HepG2 (cell line): Measurements from ENCODE around the gene ZG16. TPM values are rescaled to one million over a fixed set of nuclear protein-coding genes. Genes with fewer than 3 reads are reported as not detected.

Experiments
- ARNT2 ChIP-seq: sonication (generic); formaldehyde crosslinking; IDR thresholded peaks from 2 replicates; pipeline ENCODE4 v1.8.0; 2022; ENCODE audit warnings: mild to moderate bottlenecking, low read depth, missing genetic modification reagents, moderate library complexity
- CHD2 ChIP-seq: IDR thresholded peaks from 2 replicates; pipeline ENCODE4 v1.6.1; 2011; ENCODE audit warnings: low read depth, low read length, improper control_type of control experiment
- EEA1 ChIP-seq: sonication (generic); formaldehyde crosslinking; IDR thresholded peaks from 2 replicates; pipeline ENCODE4 v1.5.1; 2020; ENCODE audit warnings: mild to moderate bottlenecking, missing genetic modification reagents, borderline replicate concordance
- ETV6 ChIP-seq: sonication (generic); formaldehyde crosslinking; conservative IDR thresholded peaks from 2 replicates; pipeline ENCODE4 v1.4.0; 2020; ENCODE audit warnings: missing genetic modification reagents
- HNRNPLL ChIP-seq: fragments of 200-400 bp; formaldehyde crosslinking; IDR thresholded peaks from 2 replicates; pipeline ENCODE4 v1.6.1; 2017; ENCODE audit warnings: mild to moderate bottlenecking, low read depth, low read length; ENCODE audit not compliant: poor library complexity, severe bottlenecking
- JUND ChIP-seq: sonication (generic); formaldehyde crosslinking; IDR thresholded peaks from 2 replicates; pipeline ENCODE4 v1.8.0; 2022; ENCODE audit warnings: mild to moderate bottlenecking, missing genetic modification reagents
- KLF9 ChIP-seq: IDR thresholded peaks from 2 replicates; pipeline ENCODE4 v1.6.1; 2016; ENCODE audit warnings: low read depth
- MEF2D ChIP-seq: sonication (generic); formaldehyde crosslinking; IDR thresholded peaks from 2 replicates; pipeline ENCODE4 v1.5.1; 2020; ENCODE audit warnings: mild to moderate bottlenecking, missing genetic modification reagents
- MYNN ChIP-seq: sonication (generic); formaldehyde crosslinking; IDR thresholded peaks from 2 replicates; pipeline ENCODE4 v1.4.0; 2020; ENCODE audit warnings: mild to moderate bottlenecking, low read depth, missing genetic modification reagents
- NFE2L2 ChIP-seq: fragments of 150-350 bp; IDR thresholded peaks from 2 replicates; pipeline ENCODE4 v1.6.1; 2014; ENCODE audit warnings: low read length
- REPIN1 ChIP-seq: sonication (generic); formaldehyde crosslinking; IDR thresholded peaks from 2 replicates; pipeline ENCODE4 v1.8.0; 2022; ENCODE audit warnings: missing genetic modification reagents, low read depth, mild to moderate bottlenecking, borderline replicate concordance
- SATB2 ChIP-seq: sonication (generic); formaldehyde crosslinking; IDR thresholded peaks from 2 replicates; pipeline ENCODE4 v1.5.0; 2020; ENCODE audit warnings: missing genetic modification reagents
- THYN1 ChIP-seq: sonication (generic); formaldehyde crosslinking; IDR thresholded peaks from 2 replicates; pipeline ENCODE4 v1.8.1; 2023; ENCODE audit warnings: low read depth, mild to moderate bottlenecking, moderate library complexity, missing genetic modification reagents, borderline replicate concordance
- TRIM22 ChIP-seq: fragments of 450-650 bp; IDR thresholded peaks from 2 replicates; pipeline ENCODE4 v1.6.1; 2017
- ZBTB46 ChIP-seq: sonication (generic); formaldehyde crosslinking; IDR thresholded peaks from 2 replicates; pipeline ENCODE4 v1.4.0; 2020; ENCODE audit warnings: mild to moderate bottlenecking, missing genetic modification reagents, borderline replicate concordance
- ZNF281 ChIP-seq: sonication (generic); formaldehyde crosslinking; IDR thresholded peaks from 2 replicates; pipeline ENCODE4 v1.4.0; 2020; ENCODE audit warnings: missing genetic modification reagents, borderline replicate concordance
- ZNF329 ChIP-seq: sonication (generic); formaldehyde crosslinking; IDR thresholded peaks from 2 replicates; pipeline ENCODE4 v1.9.0; 2021; ENCODE audit warnings: low read depth, mild to moderate bottlenecking, missing genetic modification reagents
- ZNF430 ChIP-seq: sonication (generic); formaldehyde crosslinking; IDR thresholded peaks from 2 replicates; pipeline ENCODE4 v1.9.0; 2021; ENCODE audit warnings: mild to moderate bottlenecking, missing genetic modification reagents
- ZNF572 ChIP-seq: sonication (generic); formaldehyde crosslinking; IDR thresholded peaks from 2 replicates; pipeline ENCODE4 v1.5.1; 2020; ENCODE audit warnings: mild to moderate bottlenecking, missing genetic modification reagents
- ZNF670 ChIP-seq: sonication (generic); formaldehyde crosslinking; IDR thresholded peaks from 2 replicates; pipeline ENCODE4 v1.8.0; 2022; ENCODE audit warnings: mild to moderate bottlenecking, missing genetic modification reagents, borderline replicate concordance
- ZNF777 ChIP-seq: sonication (generic); formaldehyde crosslinking; IDR thresholded peaks from 2 replicates; pipeline ENCODE4 v1.4.0; 2020; ENCODE audit warnings: missing genetic modification reagents
- polyA plus RNA-seq, 8 experiments: library from polyadenylated mRNA; depleted of rRNA in 3 of 8; stranded (reverse) in 7 of 8; unstranded in 1 of 8; fragments of >200 nt; fragmentation: Illumina TruSeq in 4 of 8; extraction: Trizol in 4 of 8; gene quantifications; 2 replicates each; pipeline versions ENCODE4 v1.2.1 to v1.2.3, GENCODE V29; 2011 to 2016; ENCODE audit warnings: low read depth in 4 of 8, missing spikeins in 1 of 8, mixed read lengths in 1 of 8; ENCODE audit not compliant: insufficient read depth in 1 of 8
- total RNA-seq, 5 experiments: library from RNA; depleted of rRNA; stranded (reverse); fragments of >200 nt; fragmentation: Illumina TruSeq; extraction: Trizol; gene quantifications; 2 replicates each; pipeline ENCODE4 v1.2.3, GENCODE V29; 2016; ENCODE audit warnings: low read depth in 1 of 5

ZG16 gene
- total and polyA plus RNA-seq, 2 of the 13 experiments (the other 11 are each of a cell fraction or from before 2014, with no cell fraction given), result 0.04 to 0.07 TPM

GRCh38 chr16:29805232-29806098, 27.4 kb downstream of the ZG16 start (continued):
- TF ChIP-seq ZNF670 (CRISPR knock-in tag) (peak; percentile 96), MEF2D (peak; percentile 38; the same call in 1 of the 2 replicates), EEA1 (CRISPR knock-in tag) (peak; percentile 97; the same call in 1 of the 2 replicates), ETV6 (CRISPR knock-in tag) (peak; percentile 81; the same call in 1 of the 2 replicates), KLF9 (CRISPR knock-in tag) (0 out of 2 replicates have a peak, but pooled peaks have one; percentile 71), CHD2 (peak; percentile 44), HNRNPLL (peak; percentile 93), MYNN (peak; percentile 88; the same call in 1 of the 2 replicates), ZNF430 (CRISPR knock-in tag) (no peak; the same call in 1 of the 2 replicates), TRIM22 (no peak), THYN1 (CRISPR knock-in tag) (peak; percentile 95; the same call in 1 of the 2 replicates), ARNT2 (CRISPR knock-in tag) (peak; percentile 96), ZNF777 (CRISPR knock-in tag) (peak; percentile 56; the same call in 1 of the 2 replicates), SATB2 (peak; percentile 36; the same call in 1 of the 2 replicates), NFE2L2 (no peak), JUND (CRISPR knock-in tag) (peak; percentile 56; the same call in 1 of the 2 replicates), ZNF329 (CRISPR knock-in tag) (peak; percentile 92), REPIN1 (CRISPR knock-in tag) (peak; percentile 99), ZNF281 (peak; percentile 78), ZNF572 (CRISPR knock-in tag) (peak; percentile 63; the same call in 1 of the 2 replicates), ZBTB46 (CRISPR knock-in tag) (no peak)
